Adrenal gland (tissue), 12 donors: ENCODE data around the gene TMEM141. TPM values are rescaled to one million over a fixed set of nuclear protein-coding genes. Genes with fewer than 3 reads are reported as not detected.
"Not testable (repeated sequence)": the region's sequence is repeated elsewhere in the genome, so short reads cannot be mapped to it uniquely, and the experiment has no call there.

ENCODE experiments used
- DNase-seq, 7 donors: peaks; one replicate each; pipeline ENCODE4 v3.0.0-alpha.2; 2019 to 2020
- H3K27ac ChIP-seq, 5 donors: fragments of 200-600 bp; sonication (generic) in 4 of 5; 1 replicate in 3 of 5; 2 replicates in 2 of 5; pipeline versions ENCODE4 v1.5.1 to v1.8.0; 2016 to 2020; ENCODE audit warnings: mild to moderate bottlenecking in 1 of 5
- H3K27me3 ChIP-seq: fragments of 200-600 bp; 2 replicates; pipeline ENCODE4 v1.8.0; 2021
- H3K36me3 ChIP-seq, 2 donors: fragments of 200-600 bp; replicated peaks in 1 of 2; 1 replicate in 1 of 2; 2 replicates in 1 of 2; pipeline versions ENCODE4 v1.5.1 to v1.8.0; 2018 to 2022
- H3K4me1 ChIP-seq, 2 donors: fragments of 200-600 bp; replicated peaks in 1 of 2; 1 replicate in 1 of 2; 2 replicates in 1 of 2; pipeline versions ENCODE4 v1.5.1 to v1.8.0; 2018 to 2021
- H3K4me3 ChIP-seq, 4 donors: fragments of 200-600 bp; sonication (generic) in 3 of 4; one replicate each; pipeline ENCODE4 v1.5.1; 2016 to 2018
- H3K9me3 ChIP-seq, 3 donors: fragments of 200-600 bp; sonication (generic) in 1 of 3; replicated peaks in 1 of 3; 1 replicate in 2 of 3; 2 replicates in 1 of 3; pipeline versions ENCODE4 v1.5.1 to v1.8.0; 2016 to 2021
- POLR2A ChIP-seq, 2 donors: fragments of 450-650 bp; IDR thresholded peaks; one replicate each; pipeline ENCODE4 v1.6.1; 2017; ENCODE audit warnings: antibody characterized with exemption in 2 of 2, mild to moderate bottlenecking in 2 of 2, moderate library complexity in 1 of 2
- WGBS, 4 donors: extraction: QIAGEN DNeasy Blood & Tissue Kit in 2 of 4; methylation state at CpG; one replicate each; pipeline versions ENCODE4 v1.1.5 to v1.1.7; 2013 to 2017; 5-methylcytosine and 5-hydroxymethylcytosine counted together
- intact Hi-C, 2 donors: fragments of 100-400 bp; cut with DNase I; formaldehyde crosslinking; loops; one replicate each; pipeline versions ENCODE4 v1.14.1 to v1.15.0; 2022 to 2023
- polyA plus RNA-seq, 3 donors: library from polyadenylated mRNA; stranded (reverse); fragments of 200-250 nt in 2 of 3; fragments of 350-450 nt in 1 of 3; fragmentation: Illumina TruSeq in 1 of 3; extraction: RNeasy Lipid Tissue Mini Kit (QIAGEN cat#74804) in 1 of 3; gene quantifications; one replicate each; pipeline ENCODE4 v1.2.3, GENCODE V29; 2013 to 2014
- total RNA-seq, 9 donors: library from RNA; depleted of rRNA in 4 of 9; stranded (reverse); fragments of >200 nt in 4 of 9; fragments of 120-200 nt in 1 of 9; fragmentation: NEBNext Ultra II Directional in 1 of 9; extraction: Animal tissue kit (Norgen Biotek cat#: 25700) in 1 of 9; gene quantifications; one replicate each; pipeline versions ENCODE4 v1.1.0 to v1.2.4, GENCODE V29; 2013 to 2023
- TF ChIP-seq, protein P1 (sequence below), 6 experiments: fragments of 450-650 bp in 4 of 6; fragments of 200-600 bp in 2 of 6; sonication (generic) in 1 of 6; IDR thresholded peaks; 1 replicate in 5 of 6; 2 replicates in 1 of 6; pipeline versions ENCODE4 v1.5.1 to v1.8.0; 2016 to 2021; ENCODE audit warnings: antibody characterized with exemption in 6 of 6, mild to moderate bottlenecking in 2 of 6, moderate library complexity in 1 of 6
- donor health status: healthy with polysubstance abuse.
- donor health status: Bipolar disorder and iron deficiency.
- donor health status: DM: yes; HTN: yes; CAD: no.
- donor health status: DM: no; HTN: no; CAD: no.
- donor health status: DM: no; HTN: no; CAD: no.
- donor health status: DM: yes; HTN: yes; CAD: no.

Gene TMEM141
- total and polyA plus RNA-seq, 12 donors: 31.3 to 94.8 (median 58.9) TPM

GRCh38 chr9:136832581-136832980, 41.4 kb downstream of the TMEM141 start:
- 81 to 95% (median 89%) methylated on average over 5 to 9 of the region's 9 CpGs for WGBS, 4 donors
- DNase-seq: no peak
- no peak for TF ChIP-seq POLR2A (IDR thresholded peaks at IDR 0.05)
- TF ChIP-seq, protein P1, sequence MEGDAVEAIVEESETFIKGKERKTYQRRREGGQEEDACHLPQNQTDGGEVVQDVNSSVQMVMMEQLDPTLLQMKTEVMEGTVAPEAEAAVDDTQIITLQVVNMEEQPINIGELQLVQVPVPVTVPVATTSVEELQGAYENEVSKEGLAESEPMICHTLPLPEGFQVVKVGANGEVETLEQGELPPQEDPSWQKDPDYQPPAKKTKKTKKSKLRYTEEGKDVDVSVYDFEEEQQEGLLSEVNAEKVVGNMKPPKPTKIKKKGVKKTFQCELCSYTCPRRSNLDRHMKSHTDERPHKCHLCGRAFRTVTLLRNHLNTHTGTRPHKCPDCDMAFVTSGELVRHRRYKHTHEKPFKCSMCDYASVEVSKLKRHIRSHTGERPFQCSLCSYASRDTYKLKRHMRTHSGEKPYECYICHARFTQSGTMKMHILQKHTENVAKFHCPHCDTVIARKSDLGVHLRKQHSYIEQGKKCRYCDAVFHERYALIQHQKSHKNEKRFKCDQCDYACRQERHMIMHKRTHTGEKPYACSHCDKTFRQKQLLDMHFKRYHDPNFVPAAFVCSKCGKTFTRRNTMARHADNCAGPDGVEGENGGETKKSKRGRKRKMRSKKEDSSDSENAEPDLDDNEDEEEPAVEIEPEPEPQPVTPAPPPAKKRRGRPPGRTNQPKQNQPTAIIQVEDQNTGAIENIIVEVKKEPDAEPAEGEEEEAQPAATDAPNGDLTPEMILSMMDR (IDR thresholded peaks at IDR 0.05): no peak
- Histone ChIP-seq H3K27ac (no peak overlapping the region), H3K4me3 (no peak overlapping the region), H3K36me3 (peaks cover 0 to 44% of the 10 kb centered on the region in 2 donors), H3K9me3 (no peaks in the 10 kb centered on the region), H3K27me3 (no peaks in the 10 kb centered on the region), H3K4me1 (no peaks in the 10 kb centered on the region)
- intact Hi-C loops: no loop called here

- H3K27ac ChIP-seq, DNase-seq: not testable (repeated sequence)
- 83 to 100% (median 91%) methylated on average over 2 to 16 of the region's 16 CpGs for WGBS, 4 donors
Measured at GRCh38 chr9:136833381-136834048, 42.4 kb downstream of the TMEM141 start.

GRCh38 chr9:136835162-136835931, 44.2 kb downstream of the TMEM141 start:
- peak in 2 of 7 donors; percentile 0 to 17 for DNase-seq
- no peaks in the 10 kb centered on the region for H3K9me3 ChIP-seq
- peaks cover 0 to 37% of the 10 kb centered on the region in 2 donors for H3K36me3 ChIP-seq
- 96 to 97% (median 96%) methylated on average over 25 to 36 of the region's 36 CpGs for WGBS, 4 donors
- TF ChIP-seq, protein P1 (IDR thresholded peaks at IDR 0.05): no peak
- TF ChIP-seq POLR2A (IDR thresholded peaks at IDR 0.05): no peak
- no peaks in the 10 kb centered on the region for H3K4me1 ChIP-seq
- H3K27me3 ChIP-seq: no peaks in the 10 kb centered on the region
- intact Hi-C loops: no loop called here
- H3K27ac ChIP-seq: no peak overlapping the region
- no peak overlapping the region for H3K4me3 ChIP-seq

More at GRCh38 chr9:136833381-136834048, 42.4 kb downstream of the TMEM141 start:
- peaks cover 0 to 41% of the 10 kb centered on the region in 2 donors for H3K36me3 ChIP-seq
- H3K27me3 ChIP-seq, intact Hi-C loops, H3K4me3 ChIP-seq, H3K4me1 ChIP-seq, H3K9me3 ChIP-seq: not testable (repeated sequence)

DNA sequence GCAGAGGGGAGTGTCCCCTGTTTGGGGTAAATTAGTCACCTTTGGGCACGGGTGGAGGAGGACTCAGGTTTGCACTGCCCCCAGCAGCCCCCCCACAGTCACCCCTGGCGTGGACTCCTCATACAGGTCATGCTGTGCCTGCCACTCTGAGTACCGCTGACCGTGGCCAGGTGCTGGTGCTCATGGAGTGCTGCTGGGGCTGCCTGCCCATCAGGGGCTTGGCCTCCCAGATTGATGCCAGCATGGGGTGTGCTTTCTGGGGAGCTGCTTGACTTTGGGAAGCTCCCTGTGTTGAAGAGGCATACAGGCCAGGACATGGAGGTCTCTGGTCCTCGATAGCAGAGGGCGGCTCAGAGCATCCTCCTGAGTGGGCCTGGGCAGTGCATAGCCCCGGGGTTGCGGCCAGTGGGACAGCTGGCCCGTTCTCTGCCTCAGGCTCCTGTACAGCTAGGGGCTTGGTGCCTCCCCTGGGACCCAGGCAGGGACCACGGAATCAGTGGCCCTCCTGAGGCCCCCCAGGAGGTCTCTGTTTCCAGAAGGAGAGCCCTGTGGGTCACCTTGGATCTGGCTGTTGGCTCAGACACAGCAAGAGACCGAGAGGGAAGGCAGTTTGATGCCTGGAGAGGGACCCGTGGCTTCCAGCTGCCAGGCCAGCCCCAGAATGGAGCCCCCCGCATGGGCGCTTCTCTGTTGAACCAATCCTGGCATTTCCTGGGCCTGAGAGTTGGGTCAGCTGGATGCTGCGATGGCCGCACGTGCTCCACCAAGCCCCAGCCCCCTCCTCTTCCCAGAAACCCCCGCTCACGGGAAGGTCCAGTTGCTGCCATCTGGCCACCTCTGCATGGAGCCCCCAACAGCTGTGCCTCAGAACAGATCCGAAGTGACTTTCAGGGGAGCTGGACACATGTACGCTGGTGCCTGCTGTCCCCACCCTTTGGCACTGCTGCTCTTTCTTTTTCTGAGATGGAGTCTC, 45.1 kb downstream of the TMEM141 start:
- Histone ChIP-seq H3K27ac (no peak overlapping the region), H3K4me3 (no peak overlapping the region), H3K36me3 (peaks cover 0 to 28% of the 10 kb centered on the region in 2 donors), H3K9me3 (no peaks in the 10 kb centered on the region), H3K27me3 (no peaks in the 10 kb centered on the region), H3K4me1 (peaks cover 2 to 6% of the 10 kb centered on the region in 2 donors)
- peak in 1 of 7 donors; percentile 8 for DNase-seq
- 80 to 100% (median 87%) methylated on average over 1 to 21 of the region's 21 CpGs for WGBS, 4 donors
- intact Hi-C loops: no loop called here
- TF ChIP-seq POLR2A (IDR thresholded peaks at IDR 0.05): no peak
- TF ChIP-seq, protein P1 (IDR thresholded peaks at IDR 0.05): no peak
